ENCODE measurements around the gene TTLL11. TPM values are rescaled to one million over a fixed set of nuclear protein-coding genes. Genes with fewer than 3 reads are reported as not detected.

TTLL11 gene
- total RNA-seq, 1 experiment from 2014 or later = 2.3 TPM

- ChIA-PET CTCF (interaction anchor here (0.6 to 0.9 kb wide), 2 partner anchors 449 to 450 kb away, joined by 3 to 8 read pairs; no protein-coding TSS in a partner anchor), POLR2A (ENCODE audit: unreplicated experiment) (no interaction called here)
- no peak for TF ChIP-seq EZH2 (IDR thresholded peaks at IDR 0.05; ENCODE audit: low read depth)
- TF ChIP-seq CTCF (conservative IDR thresholded peaks at IDR 0.05) = no peak
- Histone ChIP-seq H3F3A (ENCODE audit: insufficient read depth, low read depth) (peaks cover 2% of the 10 kb centered on the region; the same call in 1 of the 2 replicates), H3K4me1 (replicated peaks; ENCODE audit: insufficient read depth) (no peaks in the 10 kb centered on the region), H3K79me2 (ENCODE audit: low read depth) (no peaks in the 10 kb centered on the region), H3K27ac (no peak overlapping the region), H3K4me2 (no peak overlapping the region), H3K36me3 (ENCODE audit: low read depth) (no peaks in the 10 kb centered on the region), H3K9me3 (ENCODE audit: insufficient read depth, low read depth) (no peaks in the 10 kb centered on the region), H2AFZ (no peak overlapping the region), H3K9me2 (ENCODE audit: insufficient read depth) (no peaks in the 10 kb centered on the region), H3K27me3 (ENCODE audit: insufficient read depth, low read depth) (no peaks in the 10 kb centered on the region), H4K20me1 (ENCODE audit: insufficient read depth) (0 out of 2 replicates have a peak, but pooled peaks cover 2% of the 10 kb centered on the region), H3K4me3 (no peak overlapping the region)
- no TSS peak for BruUV-seq (replicated peaks)
- intact Hi-C loops (cut with micrococcal nuclease; ENCODE audit: unreplicated experiment) = no loop called here
- DNase-seq = no peak
Measured at GRCh38 chr9:121995997-121996396, 97.1 kb downstream of the TTLL11 start.

GRCh38 chr9:121992571-121993212, 100.4 kb downstream of the TTLL11 start:
- no peak for TF ChIP-seq EZH2 (IDR thresholded peaks at IDR 0.05; ENCODE audit: low read depth)
- TF ChIP-seq CTCF (conservative IDR thresholded peaks at IDR 0.05) = peak; percentile 88
- no peaks in the 10 kb centered on the region for H3K9me3 ChIP-seq (ENCODE audit: insufficient read depth, low read depth)
- no peaks in the 10 kb centered on the region for H3K27me3 ChIP-seq (ENCODE audit: insufficient read depth, low read depth)
- H2AFZ ChIP-seq = no peak overlapping the region
- no peaks in the 10 kb centered on the region for H3K4me1 ChIP-seq (replicated peaks; ENCODE audit: insufficient read depth)
- H3K79me2 ChIP-seq (ENCODE audit: low read depth) = no peaks in the 10 kb centered on the region
- no TSS peak for BruUV-seq (replicated peaks)
- H3K27ac ChIP-seq = no peak overlapping the region
- H4K20me1 ChIP-seq (ENCODE audit: insufficient read depth) = 0 out of 2 replicates have a peak, but pooled peaks cover 2% of the 10 kb centered on the region
- no peaks in the 10 kb centered on the region for H3K36me3 ChIP-seq (ENCODE audit: low read depth)
- no peaks in the 10 kb centered on the region for H3K9me2 ChIP-seq (ENCODE audit: insufficient read depth)
- no peak overlapping the region for H3K4me2 ChIP-seq
- H3F3A ChIP-seq (ENCODE audit: insufficient read depth, low read depth) = no peaks in the 10 kb centered on the region; the same call in 1 of the 2 replicates
- H3K4me3 ChIP-seq = no peak overlapping the region
- ChIA-PET POLR2A (ENCODE audit: unreplicated experiment) (no interaction called here), CTCF (no interaction called here)
- peak; percentile 55 for DNase-seq
- intact Hi-C loops (cut with micrococcal nuclease; ENCODE audit: unreplicated experiment) = loop anchor here (1.0 to 5.0 kb wide), 7 partner anchors 227 to 446 kb away; no protein-coding TSS in a partner anchor

GRCh38 chr9:121991307-121991661, 101.8 kb downstream of the TTLL11 start:
- intact Hi-C loops (cut with micrococcal nuclease; ENCODE audit: unreplicated experiment) = loop anchor here (5.0 kb wide), 1 partner anchor 369 kb away; no protein-coding TSS in a partner anchor
- BruUV-seq (replicated peaks) = no TSS peak
- Histone ChIP-seq H4K20me1 (ENCODE audit: insufficient read depth) (0 out of 2 replicates have a peak, but pooled peaks cover 1% of the 10 kb centered on the region), H3K27me3 (ENCODE audit: insufficient read depth, low read depth) (no peaks in the 10 kb centered on the region), H3K4me2 (no peak overlapping the region), H3K9me3 (ENCODE audit: insufficient read depth, low read depth) (no peaks in the 10 kb centered on the region), H3F3A (ENCODE audit: insufficient read depth, low read depth) (no peaks in the 10 kb centered on the region; the same call in 1 of the 2 replicates), H3K36me3 (ENCODE audit: low read depth) (no peaks in the 10 kb centered on the region), H2AFZ (no peak overlapping the region), H3K27ac (no peak overlapping the region), H3K4me1 (replicated peaks; ENCODE audit: insufficient read depth) (no peaks in the 10 kb centered on the region), H3K4me3 (no peak overlapping the region), H3K79me2 (ENCODE audit: low read depth) (no peaks in the 10 kb centered on the region), H3K9me2 (ENCODE audit: insufficient read depth) (no peaks in the 10 kb centered on the region)
- TF ChIP-seq CTCF (conservative IDR thresholded peaks at IDR 0.05) (no peak), EZH2 (IDR thresholded peaks at IDR 0.05; ENCODE audit: low read depth) (no peak)
- POLR2A ChIA-PET (ENCODE audit: unreplicated experiment) = no interaction called here
- CTCF ChIA-PET = no interaction called here
- DNase-seq = no peak

Data from PC-9 (cell line).